Aorta (tissue), 5 donors: ENCODE measurements around the gene BRF1. TPM values are rescaled to one million over a fixed set of nuclear protein-coding genes. Genes with fewer than 3 reads are reported as not detected.

ENCODE experiments used
- ATAC-seq: fragments of 200-7000 bp; cut with Tn5 transposase; one replicate; pipeline ENCODE4 v1.9.1; 2022; ENCODE audit warnings: moderate library complexity; ENCODE audit not compliant: low FRiP score
- DNase-seq, 2 donors: peaks; one replicate each; pipeline ENCODE4 v3.0.0-alpha.2; 2020
- H3K27ac ChIP-seq, 2 donors: one replicate each; pipeline ENCODE4 v1.5.1; 2013; ENCODE audit warnings: low read length in 2 of 2, mild to moderate bottlenecking in 2 of 2, moderate library complexity in 2 of 2, control low read depth in 1 of 2, inconsistent platforms in 1 of 2, low read depth in 1 of 2
- H3K27me3 ChIP-seq, 2 donors: one replicate each; pipeline ENCODE4 v1.6.1; 2013; ENCODE audit warnings: control low read depth in 1 of 2, low read length in 1 of 2, mild to moderate bottlenecking in 1 of 2, moderate library complexity in 1 of 2; ENCODE audit not compliant: insufficient read depth in 2 of 2, control insufficient read depth in 1 of 2
- H3K36me3 ChIP-seq, 2 donors: one replicate each; pipeline ENCODE4 v1.6.1; 2013; ENCODE audit warnings: control low read depth in 1 of 2, low read length in 1 of 2, mild to moderate bottlenecking in 1 of 2; ENCODE audit not compliant: insufficient read depth in 2 of 2, control insufficient read depth in 1 of 2
- H3K4me1 ChIP-seq, 2 donors: one replicate each; pipeline ENCODE4 v1.6.1; 2013; ENCODE audit warnings: low read length in 2 of 2, control low read depth in 1 of 2, mild to moderate bottlenecking in 1 of 2, moderate library complexity in 1 of 2; ENCODE audit not compliant: insufficient read depth in 2 of 2, control insufficient read depth in 1 of 2
- H3K4me3 ChIP-seq, 2 donors: one replicate each; pipeline ENCODE4 v1.5.1; 2013; ENCODE audit warnings: low read length in 2 of 2, control low read depth in 1 of 2, mild to moderate bottlenecking in 1 of 2
- H3K9me3 ChIP-seq: one replicate; pipeline ENCODE4 v1.6.1; 2013; ENCODE audit warnings: mild to moderate bottlenecking, low read length; ENCODE audit not compliant: control insufficient read depth
- WGBS, 2 donors: extraction: QIAGEN DNeasy Blood & Tissue Kit; methylation state at CpG; one replicate each; pipeline ENCODE4 v1.1.7; 2013; 5-methylcytosine and 5-hydroxymethylcytosine counted together
- intact Hi-C, 2 donors: fragments of 100-400 bp; cut with DNase I; formaldehyde crosslinking; loops; one replicate each; pipeline versions ENCODE4 v1.14.2 to v1.15.0; 2022
- polyA plus RNA-seq, 2 donors: library from polyadenylated mRNA; stranded (reverse); fragments of 200-250 nt; gene quantifications; one replicate each; pipeline ENCODE4 v1.2.3, GENCODE V29; 2013
- total RNA-seq, 2 donors: library from RNA; stranded (reverse); fragmentation: NEBNext Ultra II Directional; extraction: Animal tissue kit (Norgen Biotek cat#: 25700); gene quantifications; one replicate each; pipeline ENCODE4 v1.2.1, GENCODE V29; 2021
- donor health status: healthy with polysubstance abuse.
- donor health status: Bipolar disorder and iron deficiency.
- donor health status: DM: no; HTN: no; CAD: no.
- donor health status: DM: no; HTN: no; CAD: no.
- donor health status: DM: yes; HTN: yes; CAD: no.

The BRF1 gene
- total and polyA plus RNA-seq, 4 donors, result 7.1 to 44.3 (median 29.6) TPM

GRCh38 chr14:105206873-105207272, 93.9 kb downstream of the BRF1 start:
- H3K9me3 ChIP-seq, result no peaks in the 10 kb centered on the region
- no peaks in the 10 kb centered on the region for H3K36me3 ChIP-seq
- no peak overlapping the region for H3K27ac ChIP-seq
- H3K4me3 ChIP-seq, result no peak overlapping the region
- H3K4me1 ChIP-seq, result no peaks in the 10 kb centered on the region
- H3K27me3 ChIP-seq, result no peaks in the 10 kb centered on the region
- intact Hi-C loops, result loop anchor here (10.0 kb wide), 2 partner anchors 318 to 328 kb away; partner anchors contain the start of gene TMEM121 (in 1 of the 2)
- WGBS, 2 donors, result 39 to 50% methylated on average over 4 to 5 of the region's 5 CpGs
- DNase-seq (no peak), ATAC-seq (no peak)

GRCh38 chr14:105205673-105206208, 95.1 kb downstream of the BRF1 start:
- intact Hi-C loops, result loop anchor here (10.0 kb wide), 2 partner anchors 319 to 329 kb away; partner anchors contain the start of gene TMEM121 (in 1 of the 2)

GRCh38 chr14:105204931-105205672, 95.7 kb downstream of the BRF1 start:
- no peaks in the 10 kb centered on the region for H3K36me3 ChIP-seq
- no peak overlapping the region for H3K27ac ChIP-seq
- DNase-seq, result no peak
- ATAC-seq, result no peak
- no peaks in the 10 kb centered on the region for H3K9me3 ChIP-seq
- intact Hi-C loops, result loop anchor here (5.0 to 10.0 kb wide), 3 partner anchors 113 to 330 kb away; partner anchors contain the start of gene TMEM121 (in 1 of the 2)
- no peaks in the 10 kb centered on the region for H3K4me1 ChIP-seq
- H3K27me3 ChIP-seq, result no peaks in the 10 kb centered on the region
- WGBS, 2 donors, result 20 to 21% methylated on average over 21 of the region's 21 CpGs
- no peak overlapping the region for H3K4me3 ChIP-seq

More at GRCh38 chr14:105205673-105206208, 95.1 kb downstream of the BRF1 start:
- ATAC-seq, result no peak
- WGBS, 2 donors, result 15 to 18% methylated on average over 12 of the region's 12 CpGs
- no peak overlapping the region for H3K4me3 ChIP-seq
- H3K27ac ChIP-seq, result no peak overlapping the region
- no peaks in the 10 kb centered on the region for H3K27me3 ChIP-seq
- DNase-seq, result no peak
- no peaks in the 10 kb centered on the region for H3K9me3 ChIP-seq
- H3K4me1 ChIP-seq, result no peaks in the 10 kb centered on the region
- H3K36me3 ChIP-seq, result no peaks in the 10 kb centered on the region

- no peaks in the 10 kb centered on the region for H3K4me1 ChIP-seq
- ATAC-seq, result peak; percentile 71
Measured at GRCh38 chr14:105204206-105204930, 96.4 kb downstream of the BRF1 start.

GRCh38 chr14:105203701-105204100, 97.1 kb downstream of the BRF1 start:
- WGBS, 2 donors, result 78 to 80% methylated on average over 6 of the region's 6 CpGs
- ATAC-seq, result no peak
- intact Hi-C loops, result loop anchor here (2.0 to 10.0 kb wide), 4 partner anchors 111 to 331 kb away; partner anchors contain the start of gene TMEM121 (in 1 of the 2)
- H3K27me3 ChIP-seq, result no peaks in the 10 kb centered on the region
- H3K27ac ChIP-seq, result no peak overlapping the region
- no peaks in the 10 kb centered on the region for H3K4me1 ChIP-seq
- no peaks in the 10 kb centered on the region for H3K9me3 ChIP-seq
- DNase-seq, result no peak
- H3K36me3 ChIP-seq, result no peaks in the 10 kb centered on the region
- H3K4me3 ChIP-seq, result no peak overlapping the region

More at GRCh38 chr14:105204206-105204930, 96.4 kb downstream of the BRF1 start:
- Histone ChIP-seq H3K9me3 (no peaks in the 10 kb centered on the region), H3K27me3 (no peaks in the 10 kb centered on the region), H3K36me3 (no peaks in the 10 kb centered on the region), H3K4me3 (no peak overlapping the region), H3K27ac (no peak overlapping the region)
- intact Hi-C loops, result loop anchor here (5.0 to 10.0 kb wide), 3 partner anchors 112 to 330 kb away; partner anchors contain the start of gene TMEM121 (in 1 of the 2)
- DNase-seq, result no peak
- 40% methylated on average over 24 of the region's 24 CpGs for WGBS, 2 donors

- Histone ChIP-seq H3K27ac (no peak overlapping the region), H3K9me3 (no peaks in the 10 kb centered on the region), H3K36me3 (no peaks in the 10 kb centered on the region), H3K4me3 (no peak overlapping the region), H3K27me3 (no peaks in the 10 kb centered on the region), H3K4me1 (no peaks in the 10 kb centered on the region)
- peak; percentile 69 for ATAC-seq
- peak; percentile 82 to 94 for DNase-seq
- 5% methylated on average over 17 to 18 of the region's 18 CpGs for WGBS, 2 donors
- intact Hi-C loops, result loop anchor here (2.0 to 10.0 kb wide), 4 partner anchors 111 to 332 kb away; partner anchors contain the start of gene TMEM121 (in 1 of the 2)
Measured at GRCh38 chr14:105203057-105203531, 97.7 kb downstream of the BRF1 start.

- H3K9me3 ChIP-seq, result no peaks in the 10 kb centered on the region
- no peaks in the 10 kb centered on the region for H3K4me1 ChIP-seq
- no peak overlapping the region for H3K4me3 ChIP-seq
- WGBS, 2 donors, result 44 to 47% methylated on average over 20 of the region's 20 CpGs
- no peak for ATAC-seq
- no peak for DNase-seq
- H3K27ac ChIP-seq, result no peak overlapping the region
- no peaks in the 10 kb centered on the region for H3K27me3 ChIP-seq
- H3K36me3 ChIP-seq, result no peaks in the 10 kb centered on the region
- intact Hi-C loops, result loop anchor here (2.0 to 10.0 kb wide), 4 partner anchors 110 to 333 kb away; partner anchors contain the start of gene TMEM121 (in 1 of the 2)
Measured at GRCh38 chr14:105201925-105202513, 98.8 kb downstream of the BRF1 start.
